GM12873 (cell line): Measurements from ENCODE around the gene PAX2.

Experiments used
- TF ChIP-seq, protein P1 (sequence below): IDR thresholded peaks from 2 replicates; pipeline ENCODE4 v1.5.1; 2012; ENCODE audit warnings: low read depth, mild to moderate bottlenecking, moderate library complexity, low read length, control low read depth; ENCODE audit not compliant: insufficient read depth; ENCODE audit errors: missing control alignments

PAX2 gene

DNA sequence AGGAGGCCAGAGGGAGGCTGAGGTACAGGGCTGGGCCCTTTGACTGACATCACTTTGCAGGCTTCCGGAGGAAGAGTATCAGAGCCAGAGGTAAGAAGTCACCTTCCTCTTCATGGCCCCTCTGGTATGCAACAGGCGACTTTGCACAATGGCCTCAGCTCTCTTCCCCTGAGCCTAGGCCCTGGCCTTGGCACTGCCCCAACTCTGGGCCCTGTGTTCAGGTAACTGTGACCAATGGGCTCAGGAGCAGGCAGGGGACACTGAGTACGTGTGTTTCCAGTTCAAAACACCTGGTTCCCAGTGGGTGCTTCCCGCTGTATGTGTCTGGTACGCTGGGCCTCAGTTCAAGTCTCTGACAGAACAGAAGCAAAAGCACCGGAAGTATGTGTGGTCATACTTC, 12.1 kb upstream of the PAX2 start:
- TF ChIP-seq, protein P1, sequence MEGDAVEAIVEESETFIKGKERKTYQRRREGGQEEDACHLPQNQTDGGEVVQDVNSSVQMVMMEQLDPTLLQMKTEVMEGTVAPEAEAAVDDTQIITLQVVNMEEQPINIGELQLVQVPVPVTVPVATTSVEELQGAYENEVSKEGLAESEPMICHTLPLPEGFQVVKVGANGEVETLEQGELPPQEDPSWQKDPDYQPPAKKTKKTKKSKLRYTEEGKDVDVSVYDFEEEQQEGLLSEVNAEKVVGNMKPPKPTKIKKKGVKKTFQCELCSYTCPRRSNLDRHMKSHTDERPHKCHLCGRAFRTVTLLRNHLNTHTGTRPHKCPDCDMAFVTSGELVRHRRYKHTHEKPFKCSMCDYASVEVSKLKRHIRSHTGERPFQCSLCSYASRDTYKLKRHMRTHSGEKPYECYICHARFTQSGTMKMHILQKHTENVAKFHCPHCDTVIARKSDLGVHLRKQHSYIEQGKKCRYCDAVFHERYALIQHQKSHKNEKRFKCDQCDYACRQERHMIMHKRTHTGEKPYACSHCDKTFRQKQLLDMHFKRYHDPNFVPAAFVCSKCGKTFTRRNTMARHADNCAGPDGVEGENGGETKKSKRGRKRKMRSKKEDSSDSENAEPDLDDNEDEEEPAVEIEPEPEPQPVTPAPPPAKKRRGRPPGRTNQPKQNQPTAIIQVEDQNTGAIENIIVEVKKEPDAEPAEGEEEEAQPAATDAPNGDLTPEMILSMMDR = no peak

GRCh38 chr10:100734295-100735086, 10.9 kb upstream of the PAX2 start:
- TF ChIP-seq, protein P1 = no peak

- TF ChIP-seq, protein P1 = no peak
These were observed 10.4 kb upstream of the PAX2 start for GRCh38 chr10:100735087-100735336.

DNA sequence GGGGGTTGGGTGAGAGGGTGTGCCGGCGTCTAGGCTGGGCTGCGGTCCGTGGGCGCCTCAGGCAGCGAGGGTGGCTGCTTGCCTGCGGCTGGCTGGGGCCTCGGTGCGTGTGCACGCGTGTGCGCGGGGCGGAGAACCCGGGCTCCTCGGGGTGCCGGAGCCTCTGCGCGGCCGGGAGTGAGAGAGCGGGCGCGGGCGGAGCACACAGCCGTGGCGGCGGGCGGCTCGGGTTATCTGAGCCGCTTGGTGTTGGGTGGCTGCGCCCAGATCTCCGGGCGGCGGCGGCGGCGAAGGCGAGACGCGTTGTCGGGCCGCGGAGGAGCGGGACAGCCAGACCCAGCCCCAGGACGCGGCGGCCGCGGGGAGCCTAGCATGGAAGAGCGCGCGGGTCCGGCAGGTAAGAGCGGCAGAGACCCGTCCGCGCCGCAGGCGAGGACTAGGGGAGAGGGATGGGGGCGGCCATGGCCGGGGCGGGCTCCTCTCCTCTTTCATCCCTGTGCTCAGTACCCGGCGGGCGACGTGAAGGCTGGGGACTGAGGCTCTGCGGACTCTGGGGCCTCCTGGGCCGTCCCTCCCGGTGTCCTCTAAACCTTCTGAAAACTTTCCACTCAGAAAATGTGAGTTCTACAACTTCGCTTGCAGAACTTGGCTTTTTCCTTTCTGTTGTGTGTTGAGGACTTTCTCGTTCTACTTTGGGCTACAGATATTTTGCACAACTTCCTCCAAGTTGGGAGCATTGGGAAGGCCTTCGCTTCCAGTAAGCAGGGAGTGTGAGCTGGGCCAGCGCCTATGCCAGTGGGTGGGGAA, 9.8 kb upstream of the PAX2 start:
- TF ChIP-seq, protein P1 = no peak

- TF ChIP-seq, protein P1 = no peak
These were observed 9.1 kb upstream of the PAX2 start for GRCh38 chr10:100736144-100736808.

DNA sequence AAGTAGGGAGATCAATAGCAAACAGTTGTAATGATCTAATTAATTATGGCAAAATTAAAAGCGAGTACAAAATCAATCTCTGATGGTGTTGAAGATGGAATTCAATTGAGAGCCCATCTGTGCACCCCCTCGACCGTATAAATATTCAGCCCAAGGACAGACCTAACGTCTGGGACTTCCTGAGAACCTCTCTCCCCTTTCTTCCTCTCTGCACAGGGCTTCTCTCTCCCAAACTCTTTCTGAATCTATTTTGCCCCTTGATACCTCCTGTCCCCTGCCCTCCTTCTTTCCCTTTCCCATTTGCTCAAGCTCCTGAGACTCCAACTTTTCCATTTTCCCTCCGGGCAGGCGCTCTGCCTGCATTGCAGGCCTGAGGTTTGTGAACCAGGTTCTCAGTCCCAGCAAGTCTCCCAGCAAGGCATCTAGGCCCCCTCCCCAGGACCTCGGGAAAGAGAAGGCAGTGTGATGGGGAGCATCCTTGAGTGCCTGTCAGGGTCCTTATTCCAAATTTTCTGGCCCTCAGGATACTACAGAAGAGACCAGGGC, 8.5 kb upstream of the PAX2 start:
- TF ChIP-seq, protein P1 = no peak

DNA sequence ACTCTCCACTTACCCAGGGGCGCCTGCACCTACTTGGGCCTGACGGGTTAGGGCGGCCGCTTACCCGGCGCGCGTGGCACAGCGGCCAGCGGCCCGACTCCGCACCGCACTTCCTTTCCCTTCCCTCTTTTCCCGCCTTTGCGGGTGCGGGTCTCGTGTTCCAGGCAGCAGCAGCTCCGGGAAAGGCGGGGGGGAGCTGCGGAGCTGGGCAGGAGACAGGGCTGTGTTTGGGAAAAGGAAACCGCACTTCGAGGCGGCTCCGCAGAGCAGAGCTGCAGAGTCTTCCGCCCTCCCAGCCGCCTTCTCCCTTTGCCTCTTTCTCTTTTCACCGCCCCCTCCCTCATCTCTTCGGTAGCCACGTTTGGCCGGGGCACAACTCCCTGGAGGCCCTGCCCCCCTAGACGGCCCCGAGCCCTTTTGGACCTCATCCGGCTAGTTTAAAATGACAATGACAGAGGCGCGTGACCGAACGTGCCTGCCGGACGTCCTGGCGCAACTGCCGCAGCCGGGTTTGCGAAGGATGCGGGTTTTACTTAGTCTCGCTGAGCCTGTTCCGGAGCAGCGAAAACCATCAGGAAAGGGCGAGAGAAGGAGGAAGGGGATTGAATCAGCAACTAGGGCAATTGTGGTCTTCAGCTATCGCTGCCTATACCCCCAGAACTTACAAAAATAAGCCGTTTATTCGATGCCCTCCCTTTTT, 7.9 kb upstream of the PAX2 start:
- TF ChIP-seq, protein P1 = no peak
